B cell (primary cell): ENCODE data around the gene HMX2. TPM values are rescaled to one million over a fixed set of nuclear protein-coding genes. Genes with fewer than 3 reads are reported as not detected.

ENCODE experiments used
- ATAC-seq: fragments of 200-7000 bp; cut with Tn5 transposase; one replicate; pipeline ENCODE4 v1.10.0; 2021; ENCODE audit warnings: low read depth, mild to moderate bottlenecking, moderate number of reproducible peaks, moderate library complexity
- CTCF ChIA-PET: fragments of 350-600 bp; sonication (Branson Sonifier 250); formaldehyde crosslinking; loops from one replicate; lab custom pipeline; 2021; ENCODE audit warnings: antibody characterized with exemption, inconsistent platforms; lab: Charles Lee
- POLR2A ChIA-PET: fragments of 350-600 bp; sonication (Branson Sonifier 250); formaldehyde crosslinking; loops from one replicate; lab custom pipeline; 2021; ENCODE audit warnings: antibody characterized with exemption; lab: Charles Lee
- DNase-seq: peaks from one replicate; pipeline ENCODE4 v3.0.0; 2013
- H2AFZ ChIP-seq: 2 replicates; pipeline ENCODE4 v1.6.1; 2012; ENCODE audit warnings: mild to moderate bottlenecking, low read depth, low read length; ENCODE audit not compliant: insufficient read depth, poor library complexity, severe bottlenecking
- H3K27ac ChIP-seq, 2 donors: 1 replicate in 1 of 2; 2 replicates in 1 of 2; pipeline ENCODE4 v1.5.1; 2012 to 2013; ENCODE audit warnings: low read length in 2 of 2, mild to moderate bottlenecking in 2 of 2, moderate library complexity in 1 of 2
- H3K27me3 ChIP-seq, 4 experiments: fragments of 200-600 bp in 1 of 4; sonication (generic) in 1 of 4; replicated peaks in 1 of 4; 1 replicate in 2 of 4; 2 replicates in 2 of 4; pipeline versions ENCODE4 v1.6.1 to v1.7.0; 2013 to 2016; ENCODE audit warnings: low read length in 3 of 4, mild to moderate bottlenecking in 2 of 4, mixed read lengths in 1 of 4, moderate library complexity in 1 of 4; ENCODE audit not compliant: insufficient read depth in 4 of 4, control insufficient read depth in 3 of 4; ENCODE audit errors: control extremely low read depth in 1 of 4
- H3K36me3 ChIP-seq, 2 experiments: replicated peaks in 1 of 2; 1 replicate in 1 of 2; 2 replicates in 1 of 2; pipeline versions ENCODE4 v1.6.1 to v1.7.1; 2013; ENCODE audit warnings: low read length in 1 of 2; ENCODE audit not compliant: insufficient read depth in 2 of 2, control insufficient read depth in 1 of 2; ENCODE audit errors: control extremely low read depth in 1 of 2, extremely low read depth in 1 of 2
- H3K4me1 ChIP-seq, 2 donors: fragments of 200-600 bp in 1 of 2; sonication (generic) in 1 of 2; 1 replicate in 1 of 2; 2 replicates in 1 of 2; pipeline versions ENCODE4 v1.5.1 to v1.6.1; 2013 to 2017; ENCODE audit warnings: low read length in 2 of 2; ENCODE audit not compliant: control insufficient read depth in 2 of 2, insufficient read depth in 2 of 2
- H3K4me2 ChIP-seq: replicated peaks from 2 replicates; pipeline ENCODE3; 2012; ENCODE audit warnings: mild to moderate bottlenecking, low read depth, low read length; ENCODE audit not compliant: poor library complexity, severe bottlenecking
- H3K4me3 ChIP-seq, 5 experiments: fragments of 200-600 bp in 1 of 5; sonication (generic) in 1 of 5; 1 replicate in 3 of 5; 2 replicates in 2 of 5; pipeline versions ENCODE4 v1.5.1 to v1.7.0; 2011 to 2016; ENCODE audit warnings: low read length in 4 of 5, mild to moderate bottlenecking in 4 of 5, low read depth in 2 of 5, control low read depth in 1 of 5, moderate library complexity in 1 of 5; ENCODE audit not compliant: insufficient read depth in 1 of 5; ENCODE audit errors: control extremely low read depth in 1 of 5, extremely low read depth in 1 of 5
- H3K79me2 ChIP-seq: fragments of 200-600 bp; sonication (generic); one replicate; pipeline ENCODE4 v1.6.0; 2016; ENCODE audit warnings: low read length; ENCODE audit not compliant: control insufficient read depth, insufficient read depth
- H3K9ac ChIP-seq: fragments of 200-600 bp; sonication (generic); 2 replicates; pipeline ENCODE4 v1.6.1; 2017; ENCODE audit warnings: mild to moderate bottlenecking, low read length, moderate library complexity
- H3K9me3 ChIP-seq, 3 donors: one replicate each; pipeline versions ENCODE4 v1.6.1 to v1.7.1; 2013; ENCODE audit warnings: low read length in 2 of 3; ENCODE audit not compliant: control insufficient read depth in 2 of 3, insufficient read depth in 1 of 3; ENCODE audit errors: control extremely low read depth in 1 of 3
- H4K20me1 ChIP-seq: 2 replicates; pipeline ENCODE4 v1.6.0; 2012; ENCODE audit warnings: mild to moderate bottlenecking, low read length; ENCODE audit not compliant: insufficient read depth, control insufficient read depth, poor library complexity, severe bottlenecking
- H3K27ac Mint-ChIP-seq: one replicate; pipeline ENCODE4 v1.8.0; 2021; ENCODE audit warnings: mixed read lengths
- H3K27me3 Mint-ChIP-seq: one replicate; pipeline ENCODE4 v1.8.0; 2021; ENCODE audit warnings: mixed read lengths
- H3K4me1 Mint-ChIP-seq: one replicate; pipeline ENCODE4 v1.8.0; 2021; ENCODE audit warnings: mixed read lengths
- H3K4me3 Mint-ChIP-seq: one replicate; pipeline ENCODE4 v1.8.0; 2021; ENCODE audit warnings: mixed read lengths
- H3K9me3 Mint-ChIP-seq: one replicate; pipeline ENCODE4 v1.8.0; 2022; ENCODE audit warnings: mixed read lengths; ENCODE audit not compliant: insufficient read depth
- EZH2 ChIP-seq: IDR thresholded peaks from 2 replicates; pipeline ENCODE4 v1.6.1; 2012; ENCODE audit warnings: borderline replicate concordance, low read depth, mild to moderate bottlenecking, moderate library complexity, low read length; ENCODE audit not compliant: insufficient read depth, poor library complexity, severe bottlenecking
- WGBS: methylation state at CpG from one replicate; pipeline ENCODE4 v1.1.5; 2013; ENCODE audit warnings: missing lambda C conversion rate; ENCODE audit not compliant: insufficient coverage; 5-methylcytosine and 5-hydroxymethylcytosine counted together
- intact Hi-C: fragments of 100-400 bp; cut with micrococcal nuclease; formaldehyde crosslinking; loops from one replicate; pipeline ENCODE4 v1.10.0; 2022
- polyA plus RNA-seq: library from polyadenylated mRNA; depleted of rRNA; stranded (reverse); fragments of >200 nt; gene quantifications from 2 replicates; pipeline ENCODE4 v1.2.3, GENCODE V29; 2012
- total RNA-seq, 2 donors: library from RNA; stranded (reverse); fragments of 120-200 nt in 1 of 2; gene quantifications; 1 replicate in 1 of 2; 2 replicates in 1 of 2; pipeline versions ENCODE4 v1.2.3 to v1.2.4, GENCODE V29; 2013 to 2022
- TF ChIP-seq, protein P1 (sequence below): fragments of 200-600 bp; IDR thresholded peaks from one replicate; pipeline ENCODE4 v1.8.0; 2022; ENCODE audit warnings: antibody characterized with exemption, mild to moderate bottlenecking

The HMX2 gene
- total and polyA plus RNA-seq, 2 donors (not counting 1 experiment from before 2014, with no cell fraction given): not detected

DNA sequence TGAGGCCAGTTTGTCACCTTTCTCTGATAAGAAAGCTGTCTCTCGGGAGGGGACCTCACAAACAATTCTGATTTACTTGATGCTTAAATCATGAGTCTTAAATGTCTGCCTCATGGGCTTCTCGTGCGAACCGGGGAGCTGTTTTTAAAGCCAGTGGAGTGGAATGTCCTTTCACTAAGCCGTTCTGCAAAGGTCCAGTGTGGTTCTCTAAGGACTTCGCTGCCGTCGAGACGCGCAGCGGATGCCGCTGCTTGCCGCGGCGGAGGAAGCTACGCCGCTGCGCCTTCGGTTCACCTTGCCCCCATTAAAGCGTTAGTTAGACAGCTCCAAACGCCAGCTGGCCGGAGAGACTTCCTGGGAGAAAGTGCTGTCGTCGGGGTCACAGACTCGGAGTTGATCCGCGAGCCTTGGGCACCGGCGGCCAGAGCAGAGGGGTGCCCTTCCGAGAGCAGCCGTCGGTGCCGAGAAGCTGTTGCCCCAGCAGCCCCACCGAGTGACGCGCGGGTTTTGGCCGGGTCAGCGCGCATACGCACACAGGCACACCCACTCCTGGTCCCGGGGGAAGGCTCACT is 13.5 kb upstream of the HMX2 start:
- Histone ChIP-seq H4K20me1 (no peaks in the 10 kb centered on the region), H3K36me3 (no peaks in the 10 kb centered on the region), H3K9me3 (peaks cover 6 to 60% (median 25%) of the 10 kb centered on the region in 3 donors), H3K9ac (no peak overlapping the region), H3K79me2 (no peaks in the 10 kb centered on the region), H3K27ac (no peak overlapping the region), H3K4me2 (peak overlapping the region; percentile 83), H3K4me1 (peaks cover 49 to 59% of the 10 kb centered on the region in 2 donors), H3K4me3 (no peak overlapping the region), H3K27me3 (peaks cover 0 to 88% (median 73%) of the 10 kb centered on the region in 4 experiments), H2AFZ (peak overlapping the region; percentile 41)
- Mint-ChIP-seq H3K4me1 (peaks cover 33% of the 10 kb centered on the region), H3K27me3 (peaks cover 65% of the 10 kb centered on the region), H3K9me3 (no peaks in the 10 kb centered on the region), H3K27ac (peak overlapping the region; percentile 42), H3K4me3 (peak overlapping the region; percentile 57)
- no peak for ATAC-seq
- DNase-seq: peak; percentile 54
- ChIA-PET POLR2A (interaction anchor here (1.3 kb wide), 1 partner anchor 15 kb away, joined by 3 read pairs; no protein-coding TSS in a partner anchor), CTCF (interaction anchor here (0.9 to 4.3 kb wide), 9 partner anchors 11 to 429 kb away, joined by 3 to 32 read pairs (median 3); partner anchors contain the start of gene BUB3)
- intact Hi-C loops: no loop called here
- WGBS: 10% methylated on average over 42 of the region's 42 CpGs
- TF ChIP-seq, protein P1, sequence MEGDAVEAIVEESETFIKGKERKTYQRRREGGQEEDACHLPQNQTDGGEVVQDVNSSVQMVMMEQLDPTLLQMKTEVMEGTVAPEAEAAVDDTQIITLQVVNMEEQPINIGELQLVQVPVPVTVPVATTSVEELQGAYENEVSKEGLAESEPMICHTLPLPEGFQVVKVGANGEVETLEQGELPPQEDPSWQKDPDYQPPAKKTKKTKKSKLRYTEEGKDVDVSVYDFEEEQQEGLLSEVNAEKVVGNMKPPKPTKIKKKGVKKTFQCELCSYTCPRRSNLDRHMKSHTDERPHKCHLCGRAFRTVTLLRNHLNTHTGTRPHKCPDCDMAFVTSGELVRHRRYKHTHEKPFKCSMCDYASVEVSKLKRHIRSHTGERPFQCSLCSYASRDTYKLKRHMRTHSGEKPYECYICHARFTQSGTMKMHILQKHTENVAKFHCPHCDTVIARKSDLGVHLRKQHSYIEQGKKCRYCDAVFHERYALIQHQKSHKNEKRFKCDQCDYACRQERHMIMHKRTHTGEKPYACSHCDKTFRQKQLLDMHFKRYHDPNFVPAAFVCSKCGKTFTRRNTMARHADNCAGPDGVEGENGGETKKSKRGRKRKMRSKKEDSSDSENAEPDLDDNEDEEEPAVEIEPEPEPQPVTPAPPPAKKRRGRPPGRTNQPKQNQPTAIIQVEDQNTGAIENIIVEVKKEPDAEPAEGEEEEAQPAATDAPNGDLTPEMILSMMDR: no peak
- TF ChIP-seq EZH2: no peak

DNA sequence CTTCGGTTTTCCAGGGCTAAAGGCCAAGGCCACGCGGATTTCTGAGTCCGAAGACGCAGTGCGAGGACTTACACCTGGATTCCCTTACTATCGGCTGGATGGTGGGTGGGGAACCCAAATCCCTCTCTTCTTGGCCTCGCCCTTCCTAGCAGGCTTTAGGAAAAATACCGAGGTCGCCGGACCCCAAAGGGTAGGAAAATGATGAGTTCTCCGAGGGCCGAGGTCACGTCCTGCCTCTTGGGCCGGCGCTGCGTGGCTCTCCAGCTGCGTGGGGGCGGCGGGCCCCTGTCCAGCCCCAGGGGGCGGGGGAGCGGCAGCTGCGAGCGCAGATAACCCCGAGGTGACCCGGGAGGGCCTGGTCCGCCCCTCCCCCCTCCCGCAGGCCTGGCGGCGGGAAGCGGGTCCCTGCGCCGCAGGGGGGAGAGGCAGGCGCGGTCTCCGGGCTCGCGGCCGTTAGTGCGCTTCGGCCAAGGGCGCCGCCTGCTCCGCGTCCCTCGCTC is 13.0 kb upstream of the HMX2 start:
- H3K27ac ChIP-seq: no peak overlapping the region
- peak overlapping the region in 2 of 5 experiments; percentile 32 to 60 for H3K4me3 ChIP-seq
- H3K27me3 ChIP-seq: peaks cover 0 to 89% (median 73%) of the 10 kb centered on the region in 4 experiments
- no peaks in the 10 kb centered on the region for H3K9me3 Mint-ChIP-seq
- no peaks in the 10 kb centered on the region for H3K36me3 ChIP-seq
- peaks cover 65% of the 10 kb centered on the region for H3K27me3 Mint-ChIP-seq
- DNase-seq (no peak), ATAC-seq (no peak)
- H3K27ac Mint-ChIP-seq: no peak overlapping the region
- intact Hi-C loops: no loop called here
- H3K9ac ChIP-seq: peak overlapping the region; percentile 44
- H3K4me2 ChIP-seq: peak overlapping the region; percentile 83
- no peaks in the 10 kb centered on the region for H3K79me2 ChIP-seq
- H3K4me1 Mint-ChIP-seq: peaks cover 35% of the 10 kb centered on the region
- ChIA-PET POLR2A (no interaction called here), CTCF (interaction anchor here (1.2 to 4.3 kb wide), 5 partner anchors 10 to 424 kb away, joined by 3 to 32 read pairs (median 22); partner anchors contain the start of gene BUB3)
- peaks cover 6 to 65% (median 29%) of the 10 kb centered on the region in 3 donors for H3K9me3 ChIP-seq
- H2AFZ ChIP-seq: peak overlapping the region; percentile 41
- peaks cover 50 to 64% of the 10 kb centered on the region in 2 donors for H3K4me1 ChIP-seq
- 10% methylated on average over 43 of the region's 46 CpGs for WGBS
- no peaks in the 10 kb centered on the region for H4K20me1 ChIP-seq
- peak overlapping the region; percentile 57 for H3K4me3 Mint-ChIP-seq
- peak; percentile 15 for TF ChIP-seq EZH2
- TF ChIP-seq, protein P1: no peak
